Loucy (cell line): Measurements from ENCODE around the gene DENND2D.

ENCODE experiments used
- H2AFZ ChIP-seq: fragments of 200-600 bp; sonication (generic); 2 replicates; pipeline ENCODE4 v1.6.0; 2016; ENCODE audit warnings: antibody characterized with exemption, mild to moderate bottlenecking, low read length, moderate library complexity
- H3F3A ChIP-seq: fragments of 200-600 bp; 2 replicates; pipeline ENCODE4 v1.6.0; 2016; ENCODE audit warnings: antibody characterized with exemption, low read depth, mild to moderate bottlenecking
- H3K27me3 ChIP-seq: fragments of 200-600 bp; sonication (generic); 2 replicates; pipeline ENCODE4 v1.6.1; 2014; ENCODE audit warnings: low read length, mild to moderate bottlenecking; ENCODE audit not compliant: insufficient read depth, poor library complexity, severe bottlenecking
- H3K36me3 ChIP-seq: fragments of 200-600 bp; sonication (generic); 2 replicates; pipeline ENCODE4 v1.6.1; 2016; ENCODE audit warnings: low read length; ENCODE audit not compliant: insufficient read depth
- H3K4me1 ChIP-seq: fragments of 200-600 bp; sonication (generic); 2 replicates; pipeline ENCODE4 v1.5.1; 2014; ENCODE audit warnings: low read length, mild to moderate bottlenecking; ENCODE audit not compliant: insufficient read depth, poor library complexity, severe bottlenecking
- H3K4me2 ChIP-seq: fragments of 200-600 bp; sonication (generic); 2 replicates; pipeline ENCODE4 v1.6.0; 2014; ENCODE audit warnings: antibody characterized with exemption, low read length, low read depth, mild to moderate bottlenecking; ENCODE audit not compliant: poor library complexity, severe bottlenecking
- H3K4me3 ChIP-seq: fragments of 200-600 bp; sonication (generic); 2 replicates; pipeline ENCODE4 v1.5.1; 2014; ENCODE audit warnings: low read length, mild to moderate bottlenecking, mixed read lengths; ENCODE audit not compliant: poor library complexity, severe bottlenecking
- H3K79me2 ChIP-seq: fragments of 200-600 bp; sonication (generic); 2 replicates; pipeline ENCODE4 v1.6.1; 2014; ENCODE audit warnings: low read length; ENCODE audit not compliant: insufficient read depth
- H3K9ac ChIP-seq: fragments of 200-600 bp; sonication (generic); 2 replicates; pipeline ENCODE4 v1.6.0; 2014; ENCODE audit warnings: mild to moderate bottlenecking, low read depth, low read length, moderate library complexity; ENCODE audit not compliant: poor library complexity, severe bottlenecking
- H3K9me2 ChIP-seq: fragments of 200-600 bp; sonication (generic); replicated peaks from 2 replicates; pipeline ENCODE4 v1.6.1; 2016; ENCODE audit warnings: low read depth, low read length, mixed read lengths
- H3K9me3 ChIP-seq: fragments of 200-600 bp; sonication (generic); 2 replicates; pipeline ENCODE4 v1.6.1; 2014; ENCODE audit warnings: mild to moderate bottlenecking, antibody characterized with exemption, low read length, low read depth; ENCODE audit not compliant: insufficient read depth
- H4K20me1 ChIP-seq: fragments of 200-600 bp; sonication (generic); 2 replicates; pipeline ENCODE4 v1.6.0; 2014; ENCODE audit warnings: antibody characterized with exemption, low read length, mild to moderate bottlenecking; ENCODE audit not compliant: insufficient read depth, poor library complexity, severe bottlenecking
- EZH2phosphoT487 ChIP-seq: fragments of 200-600 bp; IDR thresholded peaks from 2 replicates; pipeline ENCODE4 v1.6.1; 2018; ENCODE audit warnings: antibody characterized with exemption, mild to moderate bottlenecking, moderate library complexity, borderline replicate concordance
- TF ChIP-seq, protein P1 (sequence below): fragments of 200-600 bp; sonication (generic); conservative IDR thresholded peaks from 2 replicates; pipeline ENCODE4 v1.5.1; 2014; ENCODE audit warnings: mild to moderate bottlenecking, antibody characterized with exemption, low read length

The DENND2D gene

DNA sequence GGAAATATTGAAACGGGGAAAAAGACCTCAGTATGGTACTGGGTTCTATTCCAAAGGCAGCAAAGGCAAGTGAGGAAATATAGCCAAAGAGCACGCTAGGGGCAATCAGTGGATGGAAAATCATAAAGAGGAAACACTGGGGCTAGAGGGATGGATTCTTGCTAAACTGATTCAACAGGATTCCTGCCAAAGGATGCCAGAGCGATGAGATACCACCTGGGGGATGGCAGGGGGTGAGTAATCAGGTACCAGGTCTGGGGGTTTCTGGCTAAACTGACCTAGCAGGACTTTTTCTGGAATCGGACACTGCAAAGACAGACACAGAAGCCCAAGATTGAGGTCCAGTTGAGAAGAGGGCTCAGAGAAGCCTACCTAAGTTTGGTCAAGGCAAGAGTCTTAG is 33.8 kb upstream of the DENND2D start:
- H3K36me3 ChIP-seq = no peaks in the 10 kb centered on the region
- H3K27me3 ChIP-seq = no peaks in the 10 kb centered on the region
- peaks cover 4% of the 10 kb centered on the region for H3K4me1 ChIP-seq
- H3F3A ChIP-seq = no peaks in the 10 kb centered on the region
- H4K20me1 ChIP-seq = no peaks in the 10 kb centered on the region
- TF ChIP-seq, protein P1, sequence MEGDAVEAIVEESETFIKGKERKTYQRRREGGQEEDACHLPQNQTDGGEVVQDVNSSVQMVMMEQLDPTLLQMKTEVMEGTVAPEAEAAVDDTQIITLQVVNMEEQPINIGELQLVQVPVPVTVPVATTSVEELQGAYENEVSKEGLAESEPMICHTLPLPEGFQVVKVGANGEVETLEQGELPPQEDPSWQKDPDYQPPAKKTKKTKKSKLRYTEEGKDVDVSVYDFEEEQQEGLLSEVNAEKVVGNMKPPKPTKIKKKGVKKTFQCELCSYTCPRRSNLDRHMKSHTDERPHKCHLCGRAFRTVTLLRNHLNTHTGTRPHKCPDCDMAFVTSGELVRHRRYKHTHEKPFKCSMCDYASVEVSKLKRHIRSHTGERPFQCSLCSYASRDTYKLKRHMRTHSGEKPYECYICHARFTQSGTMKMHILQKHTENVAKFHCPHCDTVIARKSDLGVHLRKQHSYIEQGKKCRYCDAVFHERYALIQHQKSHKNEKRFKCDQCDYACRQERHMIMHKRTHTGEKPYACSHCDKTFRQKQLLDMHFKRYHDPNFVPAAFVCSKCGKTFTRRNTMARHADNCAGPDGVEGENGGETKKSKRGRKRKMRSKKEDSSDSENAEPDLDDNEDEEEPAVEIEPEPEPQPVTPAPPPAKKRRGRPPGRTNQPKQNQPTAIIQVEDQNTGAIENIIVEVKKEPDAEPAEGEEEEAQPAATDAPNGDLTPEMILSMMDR = no peak
- H3K79me2 ChIP-seq = no peaks in the 10 kb centered on the region
- no peaks in the 10 kb centered on the region for H3K9me2 ChIP-seq
- H3K9ac ChIP-seq = no peak overlapping the region
- no peaks in the 10 kb centered on the region for H3K9me3 ChIP-seq
- H3K4me3 ChIP-seq = no peak overlapping the region
- H3K4me2 ChIP-seq = no peak overlapping the region
- no peak overlapping the region for H2AFZ ChIP-seq

DNA sequence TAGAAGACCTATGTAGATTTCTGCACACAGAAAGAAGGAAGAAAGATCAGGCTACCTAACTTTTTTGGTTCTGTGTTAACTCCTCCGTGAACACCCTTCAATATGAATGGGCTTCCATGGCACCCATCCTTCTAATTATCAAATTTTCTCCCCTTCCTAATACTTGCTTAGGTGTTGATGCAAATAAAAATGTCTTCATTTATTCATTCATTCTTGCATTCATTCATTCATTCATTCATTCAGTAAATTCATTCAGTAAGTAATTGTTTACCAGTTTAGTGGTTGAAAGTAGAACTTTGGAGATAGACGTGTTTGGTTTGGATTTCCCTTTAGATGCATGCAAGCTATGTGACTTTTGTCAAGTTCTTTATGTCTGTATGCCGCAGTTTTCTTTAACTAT is 31.7 kb upstream of the DENND2D start:
- Histone ChIP-seq H3K9me3 (no peaks in the 10 kb centered on the region), H4K20me1 (no peaks in the 10 kb centered on the region), H3K9me2 (no peaks in the 10 kb centered on the region), H3K4me2 (no peak overlapping the region), H3K79me2 (no peaks in the 10 kb centered on the region), H3K4me1 (peaks cover 4% of the 10 kb centered on the region), H3K4me3 (no peak overlapping the region), H3K9ac (no peak overlapping the region), H3K27me3 (no peaks in the 10 kb centered on the region), H3K36me3 (no peaks in the 10 kb centered on the region), H2AFZ (no peak overlapping the region), H3F3A (no peaks in the 10 kb centered on the region)
- TF ChIP-seq EZH2phosphoT487 = no peak
- TF ChIP-seq, protein P1 = no peak

DNA sequence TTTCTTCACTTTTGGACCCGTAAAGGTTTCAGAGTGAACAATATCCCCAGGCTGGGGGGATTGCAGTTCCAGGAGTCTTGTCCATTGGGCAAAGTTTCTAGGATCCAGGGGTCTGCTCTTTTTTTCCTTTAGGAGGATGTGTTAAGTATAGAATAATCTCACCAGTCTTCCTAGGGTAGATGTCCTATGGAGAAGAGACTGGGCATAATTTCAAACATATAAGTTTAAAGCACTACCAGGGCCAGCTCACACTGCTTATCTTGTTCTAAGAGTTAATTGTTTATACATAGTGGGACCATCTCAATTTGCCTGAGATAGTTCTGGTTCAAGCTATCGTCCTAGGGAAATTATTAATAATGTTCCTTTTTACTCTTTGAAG is 28.3 kb upstream of the DENND2D start:
- H3K27me3 ChIP-seq = no peaks in the 10 kb centered on the region
- no peak overlapping the region for H3K4me3 ChIP-seq
- peaks cover 17% of the 10 kb centered on the region for H3K4me1 ChIP-seq
- no peaks in the 10 kb centered on the region for H3K79me2 ChIP-seq
- H3K36me3 ChIP-seq = no peaks in the 10 kb centered on the region
- no peaks in the 10 kb centered on the region for H3F3A ChIP-seq
- no peak overlapping the region for H3K9ac ChIP-seq
- H3K4me2 ChIP-seq = no peak overlapping the region
- H2AFZ ChIP-seq = no peak overlapping the region
- no peaks in the 10 kb centered on the region for H3K9me2 ChIP-seq
- TF ChIP-seq, protein P1 = no peak
- TF ChIP-seq EZH2phosphoT487 = no peak
- H3K9me3 ChIP-seq = no peaks in the 10 kb centered on the region
- H4K20me1 ChIP-seq = no peaks in the 10 kb centered on the region
